Endometrium (tissue), 2 donors: ENCODE measurements around the gene ATPAF1.

Experiments
- FAIRE-seq: peaks from 2 replicates; lab custom pipeline; 2012; peaks lifted over from hg19 to GRCh38; lab: Jason Lieb, UNC
- donor health status: control.
- donor health status: control.

ATPAF1 gene

DNA sequence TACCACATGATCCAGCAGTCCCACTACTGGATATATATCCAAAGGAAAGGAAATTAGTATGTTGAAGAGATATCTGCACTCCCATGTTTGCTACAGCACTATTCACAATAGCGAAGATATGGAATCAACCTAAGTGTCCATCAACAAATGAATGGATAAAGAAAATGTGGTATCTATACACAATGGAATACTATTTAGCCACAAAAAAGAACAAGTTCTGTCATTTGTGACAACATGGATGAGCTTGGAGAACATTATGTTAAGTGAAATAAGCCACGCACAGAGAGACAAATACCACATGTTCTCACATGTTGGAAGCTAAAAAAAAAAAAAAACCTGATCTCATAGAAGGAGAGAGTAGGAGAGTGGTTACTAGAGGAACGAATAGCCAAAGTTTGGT is 17.7 kb downstream of the ATPAF1 start:
- FAIRE-seq, result no peak

GRCh38 chr1:46649764-46650163 is 18.4 kb downstream of the ATPAF1 start:
- FAIRE-seq, result no peak

GRCh38 chr1:46647611-46648010 is 20.6 kb downstream of the ATPAF1 start:
- FAIRE-seq, result no peak

DNA sequence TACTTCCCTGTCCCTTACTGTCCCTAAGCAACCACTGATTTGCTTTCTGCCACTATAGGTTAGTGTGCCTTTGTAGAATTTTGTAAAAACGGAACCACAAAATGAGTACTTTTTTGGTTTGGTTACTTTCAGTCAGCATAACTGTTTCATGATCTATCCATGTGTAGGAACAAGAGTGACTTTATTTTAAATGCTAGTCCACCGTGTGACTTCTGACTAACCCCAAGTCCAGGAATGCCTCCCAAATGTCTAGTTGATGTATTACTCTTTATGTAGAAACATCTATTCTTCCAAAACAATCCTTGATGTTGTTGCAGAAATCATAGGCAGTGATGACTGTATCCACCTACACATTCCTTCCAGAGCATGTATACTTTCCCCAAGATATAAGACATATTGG is 21.3 kb downstream of the ATPAF1 start:
- FAIRE-seq, result no peak

GRCh38 chr1:46646331-46646730 is 21.8 kb downstream of the ATPAF1 start:
- no peak for FAIRE-seq

DNA sequence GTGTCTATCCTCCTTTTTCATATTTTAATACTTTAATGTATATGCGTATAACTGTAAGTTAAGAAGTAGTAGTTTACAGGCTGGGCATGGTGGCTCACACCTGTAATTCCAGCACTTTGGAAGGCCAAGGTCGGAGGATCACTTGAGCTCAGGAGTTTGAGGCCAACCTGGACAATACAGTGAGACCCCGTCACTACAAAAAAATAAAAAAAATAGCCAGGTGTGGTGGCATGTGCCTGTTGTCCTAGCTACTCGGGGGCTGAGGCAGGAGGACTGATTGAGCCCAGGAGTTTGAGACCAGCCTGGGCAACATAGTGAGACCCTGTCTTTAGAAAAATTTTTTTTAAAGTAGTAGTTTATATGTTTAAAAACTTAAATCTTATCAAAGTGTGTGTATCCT is 22.3 kb downstream of the ATPAF1 start:
- FAIRE-seq, result no peak

- FAIRE-seq, result no peak
Observed at GRCh38 chr1:46643368-46643775, 24.8 kb downstream of the ATPAF1 start.

GRCh38 chr1:46642115-46642680 is 26.0 kb downstream of the ATPAF1 start:
- FAIRE-seq, result no peak

GRCh38 chr1:46639547-46639946 is 28.6 kb downstream of the ATPAF1 start:
- no peak for FAIRE-seq

GRCh38 chr1:46638921-46639320 is 29.2 kb downstream of the ATPAF1 start:
- FAIRE-seq, result no peak

DNA sequence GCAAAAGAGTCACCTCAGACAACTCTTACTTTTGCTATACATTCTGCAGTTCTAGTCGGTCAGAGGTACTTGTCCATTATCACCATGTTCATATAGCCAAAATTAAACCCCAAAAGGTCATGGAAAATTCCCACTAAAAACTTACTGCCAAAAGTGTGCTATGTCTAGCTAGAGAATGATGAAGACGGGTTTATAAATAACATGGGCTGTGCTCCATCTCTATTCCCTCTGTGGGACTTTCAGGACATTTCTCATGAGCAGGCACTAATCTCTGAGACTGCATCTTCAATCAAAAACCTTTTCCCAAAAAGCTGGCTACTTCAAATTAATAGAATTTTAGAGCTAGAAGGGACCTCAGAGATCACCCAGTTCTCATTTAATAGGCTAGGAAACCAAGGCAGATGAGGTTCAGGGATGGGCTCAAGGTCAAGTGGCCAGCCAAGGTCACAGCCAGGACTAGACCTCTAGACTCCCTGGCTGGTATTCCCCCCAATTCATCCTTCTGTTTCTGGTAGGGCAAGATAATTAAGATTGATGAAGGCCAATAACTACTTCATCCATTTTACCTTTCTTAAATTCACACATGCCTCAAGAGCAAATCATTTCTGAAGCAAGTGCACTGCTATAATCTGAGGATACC is 30.6 kb downstream of the ATPAF1 start:
- FAIRE-seq, result no peak

GRCh38 chr1:46635205-46635604 is 33.0 kb downstream of the ATPAF1 start:
- no peak for FAIRE-seq

DNA sequence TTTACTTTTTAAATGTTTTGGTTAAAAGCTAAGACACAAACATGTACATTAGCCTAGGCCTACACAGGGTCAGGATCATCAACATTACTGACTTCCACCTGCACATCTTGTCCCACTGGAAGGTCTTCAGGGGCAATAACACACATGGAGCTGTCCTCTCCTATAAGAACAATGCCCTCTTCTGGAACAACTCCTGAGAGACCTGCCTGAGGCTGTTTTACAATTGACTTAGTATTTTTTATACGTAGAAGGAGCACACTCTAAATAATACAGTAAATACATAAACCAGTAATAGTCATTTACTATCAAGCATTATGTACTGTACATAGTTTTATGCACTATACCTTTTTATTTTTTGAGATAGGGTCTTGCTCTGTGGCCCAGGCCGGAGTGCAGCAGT is 37.4 kb downstream of the ATPAF1 start:
- no peak for FAIRE-seq

DNA sequence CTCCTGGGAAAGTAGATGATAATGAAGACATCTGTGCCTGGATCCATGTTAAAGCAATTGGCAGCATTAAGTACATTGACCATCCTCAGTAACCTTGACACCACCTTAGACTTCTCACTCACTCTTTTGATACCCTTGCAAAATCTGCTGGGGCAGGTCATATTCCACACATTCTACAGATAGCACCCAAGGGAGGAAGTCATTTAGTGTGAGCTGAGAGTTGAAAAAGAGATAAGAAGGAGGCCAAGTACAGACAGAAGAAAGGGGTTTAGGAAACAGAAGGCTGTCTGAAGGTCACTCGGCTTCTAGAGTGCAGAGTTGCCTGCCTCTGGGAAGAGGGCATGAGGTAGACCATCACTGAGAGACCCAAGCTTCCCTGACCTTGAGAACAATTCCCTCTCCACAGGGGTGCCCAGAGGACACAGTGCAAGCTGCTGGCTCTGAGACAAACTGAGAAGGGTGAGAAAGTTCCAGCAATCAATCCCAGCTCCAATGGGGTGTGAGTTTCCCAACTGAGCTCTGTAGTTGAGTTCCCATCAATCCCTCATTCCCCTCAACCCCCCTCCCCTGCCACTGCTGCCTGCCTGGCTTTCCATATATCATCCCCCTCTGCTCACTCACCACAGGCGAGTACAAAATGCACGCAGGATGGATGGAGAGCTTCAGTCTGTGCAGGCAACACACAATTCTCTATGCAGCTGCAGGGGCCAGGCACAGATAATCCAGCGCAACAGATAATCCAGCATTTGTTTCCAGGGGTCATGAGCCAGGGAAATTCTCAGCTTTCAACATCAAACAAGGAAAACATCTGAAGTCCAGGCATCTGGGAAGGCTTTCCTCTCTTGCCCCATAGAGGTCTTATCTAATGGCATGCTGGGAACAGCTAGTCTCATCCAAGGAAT is 44.2 kb downstream of the ATPAF1 start:
- no peak for FAIRE-seq

DNA sequence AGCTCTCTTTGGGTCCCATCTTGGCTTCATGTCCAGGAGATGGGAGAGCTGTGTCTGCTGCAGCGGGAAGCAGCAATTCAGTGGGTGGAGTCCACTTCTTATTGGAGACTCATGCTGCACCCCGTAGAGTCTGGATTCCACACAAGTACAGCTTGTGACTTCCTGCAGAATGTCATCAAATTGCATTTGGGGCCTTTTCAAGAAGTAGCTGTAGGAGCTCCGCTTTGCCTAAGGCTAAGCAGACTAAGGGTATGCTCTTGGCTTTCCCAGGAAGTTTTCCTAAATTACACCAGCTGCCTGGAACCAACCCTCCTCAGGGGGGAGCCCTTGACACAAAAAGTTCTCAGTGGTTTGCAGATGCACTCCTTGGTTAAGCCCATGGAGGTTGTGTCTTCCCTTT is 45.8 kb downstream of the ATPAF1 start:
- FAIRE-seq, result no peak

DNA sequence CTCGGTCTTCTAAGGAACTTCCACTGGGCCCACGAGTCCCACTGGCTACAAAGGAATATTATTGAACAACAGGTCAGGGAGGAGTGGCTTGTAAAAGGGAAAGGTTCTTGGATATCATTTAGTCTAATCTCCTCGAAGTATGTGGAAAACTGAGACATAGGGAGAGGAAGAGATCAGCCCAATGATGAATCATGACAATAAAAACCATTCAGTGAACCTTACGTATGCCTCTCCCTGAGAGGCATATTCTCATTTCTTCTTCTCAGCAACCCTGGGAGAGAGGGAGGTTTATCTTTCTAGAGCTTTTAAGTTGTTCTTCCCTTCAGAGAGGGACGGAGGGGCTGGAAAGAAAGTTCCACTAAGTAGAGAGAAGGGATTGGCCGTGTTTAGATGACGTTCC is 46.2 kb downstream of the ATPAF1 start:
- FAIRE-seq, result no peak

- FAIRE-seq, result no peak
Observed at GRCh38 chr1:46619656-46620258, 48.4 kb downstream of the ATPAF1 start.

DNA sequence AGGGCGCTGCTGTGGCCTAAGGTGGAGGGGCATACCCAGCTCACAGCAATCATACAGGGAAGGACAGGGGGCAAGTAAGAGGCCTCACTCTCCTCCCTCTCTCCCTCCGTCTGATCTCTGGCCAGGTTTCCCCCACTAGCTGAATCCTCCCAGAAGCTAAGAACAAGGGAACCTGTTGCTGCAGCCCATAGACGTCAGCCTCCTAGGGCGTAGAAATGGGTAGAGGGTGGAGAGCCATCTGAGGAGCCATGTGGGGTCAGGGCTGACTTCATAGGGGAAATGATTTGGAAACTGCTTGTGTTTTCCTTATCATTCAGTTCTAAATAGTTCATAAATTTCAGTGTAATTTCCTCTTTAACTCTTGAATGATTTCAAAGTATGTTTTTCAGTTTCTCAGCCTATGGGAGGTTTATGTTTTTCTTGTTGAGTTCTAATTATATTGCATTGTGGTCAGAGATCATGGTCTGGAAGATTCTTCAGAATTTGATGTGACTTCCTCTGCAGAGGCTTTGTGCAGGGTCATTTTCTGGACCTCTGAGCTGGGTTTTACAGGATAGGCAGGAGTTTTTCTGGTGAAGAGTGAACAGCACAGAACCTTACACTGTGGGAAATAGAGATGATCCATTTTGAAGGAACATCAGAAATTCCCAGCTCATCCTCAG is 49.3 kb downstream of the ATPAF1 start:
- no peak for FAIRE-seq

DNA sequence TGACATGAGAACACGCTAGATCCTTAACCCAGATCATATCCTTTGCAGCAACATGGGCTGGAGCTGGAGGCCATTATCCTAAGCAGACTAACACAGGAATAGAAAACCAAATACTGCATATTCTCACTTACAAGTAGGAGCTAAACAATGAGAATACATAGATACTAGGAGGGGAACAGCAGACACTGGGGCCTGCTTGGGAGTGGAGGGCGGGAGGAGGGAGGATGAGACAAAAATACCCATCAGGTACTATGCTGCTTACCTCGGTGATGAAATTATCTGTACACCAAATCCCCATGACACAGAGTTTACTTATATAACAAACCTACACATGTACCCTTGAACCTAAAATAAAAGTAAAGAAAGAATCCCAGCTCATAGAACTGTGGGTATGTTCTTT is 50.3 kb downstream of the ATPAF1 start:
- FAIRE-seq, result no peak

- no peak for FAIRE-seq
Observed at GRCh38 chr1:46617108-46617800, 50.9 kb downstream of the ATPAF1 start.

GRCh38 chr1:46616277-46617107 is 51.7 kb downstream of the ATPAF1 start, which contains the start of gene MOB3C:
Gene MOB3C (minus strand): TSS chr1:46616811. CDS start chr1:46613321, 3,490 bp downstream.
- no peak for FAIRE-seq
